ENCODE measurements around the gene SCLT1. TPM values are rescaled to one million over a fixed set of nuclear protein-coding genes. Genes with fewer than 3 reads are reported as not detected.

SCLT1 gene
- total and polyA plus RNA-seq, 2 of the 4 experiments (the other 2 are of a cell fraction), result 4.9 to 7.7 TPM

DNA sequence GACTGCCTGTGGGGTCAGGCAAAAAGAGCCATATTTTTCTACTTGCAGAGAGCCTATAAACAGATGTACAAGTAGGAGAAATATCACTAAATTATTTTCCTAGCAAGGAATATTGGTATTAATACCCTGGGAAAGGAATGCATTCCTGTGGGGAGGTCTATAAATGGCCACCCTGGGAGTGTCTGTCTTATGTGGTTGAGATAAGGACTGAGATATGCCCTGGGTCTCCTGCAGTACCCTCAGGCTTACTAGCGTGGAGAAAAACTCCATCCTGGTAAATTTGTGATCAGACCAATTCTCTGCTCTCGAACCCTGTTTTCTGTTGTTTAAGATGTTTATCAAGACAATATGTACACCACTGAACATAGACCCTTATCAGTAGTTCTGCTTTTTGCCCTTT, 38.0 kb upstream of the SCLT1 start:
- no peak overlapping the region for H3K4me3 ChIP-seq (ENCODE audit: insufficient read depth, low read depth, low read length)
- no peaks in the 10 kb centered on the region for H3K4me1 ChIP-seq (ENCODE audit: control insufficient read depth, insufficient read depth, low read length)
- H2AFZ ChIP-seq (replicated peaks; ENCODE audit: low read length, poor library complexity), result no peak overlapping the region
- no peaks in the 10 kb centered on the region for H3K9me3 ChIP-seq (ENCODE audit: control insufficient read depth, insufficient read depth, low read length)
- no peak overlapping the region for H4K91ac ChIP-seq (ENCODE audit: insufficient read depth, low read depth, low read length)
- no peak overlapping the region for H2AK5ac ChIP-seq (ENCODE audit: low read depth, low read length)
- H3K23ac ChIP-seq (ENCODE audit: low read depth, low read length), result no peak overlapping the region
- no peak for TF ChIP-seq CEBPB (IDR thresholded peaks at IDR 0.05; ENCODE audit: low read depth, low read length)
- no peak for TF ChIP-seq MAZ (IDR thresholded peaks at IDR 0.05; ENCODE audit: borderline replicate concordance, low read depth, low read length)
- TF ChIP-seq, protein P1, sequence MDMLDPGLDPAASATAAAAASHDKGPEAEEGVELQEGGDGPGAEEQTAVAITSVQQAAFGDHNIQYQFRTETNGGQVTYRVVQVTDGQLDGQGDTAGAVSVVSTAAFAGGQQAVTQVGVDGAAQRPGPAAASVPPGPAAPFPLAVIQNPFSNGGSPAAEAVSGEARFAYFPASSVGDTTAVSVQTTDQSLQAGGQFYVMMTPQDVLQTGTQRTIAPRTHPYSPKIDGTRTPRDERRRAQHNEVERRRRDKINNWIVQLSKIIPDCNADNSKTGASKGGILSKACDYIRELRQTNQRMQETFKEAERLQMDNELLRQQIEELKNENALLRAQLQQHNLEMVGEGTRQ (IDR thresholded peaks at IDR 0.05; ENCODE audit: low read depth, low read length), result no peak
- no peak for TF ChIP-seq MXI1 (IDR thresholded peaks at IDR 0.05; ENCODE audit: borderline replicate concordance, low read depth, low read length)
- no peak for TF ChIP-seq RCOR1 (IDR thresholded peaks at IDR 0.05; ENCODE audit: insufficient replicate concordance, low read length)
- TF ChIP-seq SMC3 (IDR thresholded peaks at IDR 0.05; ENCODE audit: low read depth, low read length), result no peak
- no peak for TF ChIP-seq MAFK (IDR thresholded peaks at IDR 0.05; ENCODE audit: low read depth, low read length)
- TF ChIP-seq, protein P2, sequence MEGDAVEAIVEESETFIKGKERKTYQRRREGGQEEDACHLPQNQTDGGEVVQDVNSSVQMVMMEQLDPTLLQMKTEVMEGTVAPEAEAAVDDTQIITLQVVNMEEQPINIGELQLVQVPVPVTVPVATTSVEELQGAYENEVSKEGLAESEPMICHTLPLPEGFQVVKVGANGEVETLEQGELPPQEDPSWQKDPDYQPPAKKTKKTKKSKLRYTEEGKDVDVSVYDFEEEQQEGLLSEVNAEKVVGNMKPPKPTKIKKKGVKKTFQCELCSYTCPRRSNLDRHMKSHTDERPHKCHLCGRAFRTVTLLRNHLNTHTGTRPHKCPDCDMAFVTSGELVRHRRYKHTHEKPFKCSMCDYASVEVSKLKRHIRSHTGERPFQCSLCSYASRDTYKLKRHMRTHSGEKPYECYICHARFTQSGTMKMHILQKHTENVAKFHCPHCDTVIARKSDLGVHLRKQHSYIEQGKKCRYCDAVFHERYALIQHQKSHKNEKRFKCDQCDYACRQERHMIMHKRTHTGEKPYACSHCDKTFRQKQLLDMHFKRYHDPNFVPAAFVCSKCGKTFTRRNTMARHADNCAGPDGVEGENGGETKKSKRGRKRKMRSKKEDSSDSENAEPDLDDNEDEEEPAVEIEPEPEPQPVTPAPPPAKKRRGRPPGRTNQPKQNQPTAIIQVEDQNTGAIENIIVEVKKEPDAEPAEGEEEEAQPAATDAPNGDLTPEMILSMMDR (conservative IDR thresholded peaks at IDR 0.05; ENCODE audit: low read depth, low read length), result no peak
- no peak for TF ChIP-seq CHD1 (IDR thresholded peaks at IDR 0.05; ENCODE audit: low read depth, low read length)
- no peak for TF ChIP-seq NFE2L2 (IDR thresholded peaks at IDR 0.05; ENCODE audit: low read depth, low read length)
- no peak for TF ChIP-seq POLR2A (IDR thresholded peaks at IDR 0.05; ENCODE audit: low read depth, low read length)
- H3K56ac ChIP-seq (ENCODE audit: extremely low read depth, insufficient read depth, low read length), result no peak overlapping the region
- ATAC-seq (ENCODE audit: low read depth), result no peak
- CTCF ChIA-PET, result no interaction called here
- H4K20me1 ChIP-seq (ENCODE audit: insufficient read depth, low read length), result no peaks in the 10 kb centered on the region
- H4K5ac ChIP-seq (ENCODE audit: low read depth, low read length), result no peak overlapping the region
- POLR2A ChIA-PET (ENCODE audit: unreplicated experiment), result no interaction called here
- DNase-seq, result no peak
- dilution Hi-C loops (cut with HindIII; ENCODE audit: low sequenced_read_pairs, unreplicated experiment) (no loop called here), in situ Hi-C loops (cut with MboI; ENCODE audit: low sequenced_read_pairs) (no loop called here), intact Hi-C loops (cut with micrococcal nuclease) (no loop called here)
- H2AK9ac ChIP-seq (replicated peaks; ENCODE audit: low read depth, low read length, poor library complexity), result no peak overlapping the region
- no peak overlapping the region for H2BK15ac ChIP-seq (ENCODE audit: low read depth, low read length)
- WGBS, 2 experiments (ENCODE audit: extremely low coverage in 2 of 2, insufficient read length in 1 of 2), result no CpG with 5 or more reads among the region's 2 CpGs
- H2BK120ac ChIP-seq (ENCODE audit: low read depth, low read length), result no peak overlapping the region
- no TSS peak for BruUV-seq (replicated peaks)
- H3K9me1 ChIP-seq (ENCODE audit: insufficient read depth, low read length), result no peaks in the 10 kb centered on the region
- H2BK20ac ChIP-seq (ENCODE audit: low read depth, low read length), result no peak overlapping the region
- no peak overlapping the region for H3K18ac ChIP-seq (ENCODE audit: low read depth, low read length)
- H3K36me3 ChIP-seq (ENCODE audit: control insufficient read depth, insufficient read depth, low read length), result no peaks in the 10 kb centered on the region
- no peak overlapping the region for H4K8ac ChIP-seq (ENCODE audit: low read depth in 2 of 2, low read length in 2 of 2)
- no peaks in the 10 kb centered on the region for H3K79me1 ChIP-seq (ENCODE audit: low read depth in 1 of 2, low read length in 2 of 2)
- H3K27me3 ChIP-seq (ENCODE audit: control insufficient read depth, insufficient read depth, low read length), result no peaks in the 10 kb centered on the region; the same call in 1 of the 2 replicates
- no peak overlapping the region for H2BK5ac ChIP-seq (ENCODE audit: low read depth, low read length, poor library complexity, severe bottlenecking)
- H3K4me2 ChIP-seq (ENCODE audit: low read depth, low read length), result no peak overlapping the region
- no peak overlapping the region for H3K9ac ChIP-seq (ENCODE audit: low read depth, low read length)
- H3K14ac ChIP-seq (replicated peaks; ENCODE audit: low read depth, low read length), result no peak overlapping the region
- no peak overlapping the region for H3K27ac ChIP-seq (ENCODE audit: insufficient read depth, low read length)
- H3K4ac ChIP-seq (ENCODE audit: low read depth, low read length), result no peak overlapping the region
